PC-9 (cell line): ENCODE data around the gene DNTT. TPM values are rescaled to one million over a fixed set of nuclear protein-coding genes. Genes with fewer than 3 reads are reported as not detected.

Experiments
- BruUV-seq: library from RNA; stranded (reverse); fragments of 400-500 nt; replicated peaks from 2 replicates; lab custom pipeline; 2021; lab: Mats Ljungman, UMichigan
- CTCF ChIA-PET: fragments of 300-600 bp; sonication (Branson Sonifier 250); formaldehyde crosslinking; loops from one replicate; lab custom pipeline; 2022; ENCODE audit warnings: antibody characterized with exemption; lab: Charles Lee
- POLR2A ChIA-PET: fragments of 300-600 bp; sonication (Branson Sonifier 250); formaldehyde crosslinking; loops from one replicate; lab custom pipeline; 2022; ENCODE audit warnings: antibody characterized with exemption; ENCODE audit not compliant: unreplicated experiment; lab: Charles Lee
- DNase-seq, 2 experiments: peaks; one replicate each; pipeline versions ENCODE4 v3.0.0 to v3.0.0-alpha.2; 2015 to 2022; ENCODE audit warnings: mixed read lengths in 1 of 2
- H2AFZ ChIP-seq: fragments of 200-600 bp; sonication (generic); 2 replicates; pipeline ENCODE4 v1.8.1; 2017; ENCODE audit warnings: antibody characterized with exemption
- H3F3A ChIP-seq: fragments of 200-600 bp; sonication (generic); 2 replicates; pipeline ENCODE4 v1.8.1; 2017; ENCODE audit warnings: antibody characterized with exemption, mild to moderate bottlenecking, low read depth; ENCODE audit not compliant: insufficient read depth
- H3K27ac ChIP-seq: fragments of 200-600 bp; sonication (generic); 2 replicates; pipeline ENCODE4 v1.6.1; 2016; ENCODE audit warnings: mixed run types
- H3K27me3 ChIP-seq: fragments of 200-600 bp; sonication (generic); 2 replicates; pipeline ENCODE4 v1.6.1; 2016; ENCODE audit warnings: low read depth, mixed run types; ENCODE audit not compliant: insufficient read depth
- H3K36me3 ChIP-seq: fragments of 200-600 bp; sonication (generic); 2 replicates; pipeline ENCODE4 v1.6.1; 2016; ENCODE audit warnings: low read depth, mixed run types
- H3K4me1 ChIP-seq: fragments of 200-600 bp; sonication (generic); replicated peaks from 2 replicates; pipeline ENCODE4 v1.6.1; 2016; ENCODE audit warnings: mixed run types; ENCODE audit not compliant: insufficient read depth
- H3K4me2 ChIP-seq: fragments of 200-600 bp; sonication (generic); 2 replicates; pipeline ENCODE4 v1.6.1; 2017; ENCODE audit warnings: mixed run types
- H3K4me3 ChIP-seq: fragments of 200-600 bp; sonication (generic); 2 replicates; pipeline ENCODE4 v1.6.1; 2016; ENCODE audit warnings: mixed run types
- H3K79me2 ChIP-seq: fragments of 200-600 bp; sonication (generic); 2 replicates; pipeline ENCODE4 v1.6.1; 2017; ENCODE audit warnings: low read depth, mixed run types
- H3K9me2 ChIP-seq: fragments of 200-600 bp; sonication (generic); 2 replicates; pipeline ENCODE4 v1.8.1; 2017; ENCODE audit warnings: mild to moderate bottlenecking; ENCODE audit not compliant: insufficient read depth
- H3K9me3 ChIP-seq: fragments of 200-600 bp; sonication (generic); 2 replicates; pipeline ENCODE4 v1.8.1; 2016; ENCODE audit warnings: low read depth; ENCODE audit not compliant: insufficient read depth
- H4K20me1 ChIP-seq: fragments of 200-600 bp; sonication (generic); 2 replicates; pipeline ENCODE4 v1.8.1; 2017; ENCODE audit not compliant: insufficient read depth
- CTCF ChIP-seq: fragments of 200-600 bp; sonication (generic); conservative IDR thresholded peaks from 2 replicates; pipeline ENCODE4 v1.6.1; 2017; ENCODE audit warnings: mixed run types, antibody characterized with exemption, mild to moderate bottlenecking, moderate library complexity
- EZH2 ChIP-seq: fragments of 200-600 bp; sonication (generic); IDR thresholded peaks from 2 replicates; pipeline ENCODE4 v1.8.0; 2017; ENCODE audit warnings: antibody characterized with exemption, low read depth
- intact Hi-C: fragments of 100-400 bp; cut with micrococcal nuclease; formaldehyde crosslinking; loops from one replicate; pipeline ENCODE4 v1.10.0; 2022; ENCODE audit not compliant: unreplicated experiment
- total RNA-seq: library from RNA; stranded (reverse); gene quantifications from 2 replicates; pipeline ENCODE4 v1.2.3, GENCODE V29; 2021

DNTT gene
- total RNA-seq, 1 experiment from 2014 or later, result not detected

GRCh38 chr10:96369890-96370583 lies 65.8 kb downstream of the DNTT start:
- ChIA-PET POLR2A (no interaction called here), CTCF (interaction anchor here (0.5 kb wide), 2 partner anchors 180 to 855 kb away, joined by 3 to 4 read pairs; no protein-coding TSS in a partner anchor)
- Histone ChIP-seq H3K27me3 (no peaks in the 10 kb centered on the region), H3K4me3 (peak overlapping the region; percentile 35; the same call in 1 of the 2 replicates), H4K20me1 (no peaks in the 10 kb centered on the region), H3K4me1 (peaks cover 17% of the 10 kb centered on the region; the same call in 1 of the 2 replicates), H3K4me2 (peak overlapping the region; percentile 70), H2AFZ (peak overlapping the region; percentile 70; the same call in 1 of the 2 replicates), H3K79me2 (no peaks in the 10 kb centered on the region), H3K9me2 (no peaks in the 10 kb centered on the region), H3K36me3 (no peaks in the 10 kb centered on the region), H3F3A (no peaks in the 10 kb centered on the region), H3K9me3 (no peaks in the 10 kb centered on the region), H3K27ac (no peak overlapping the region)
- BruUV-seq, result no TSS peak
- TF ChIP-seq EZH2 (no peak), CTCF (no peak)
- intact Hi-C loops, result loop anchor here (1.0 to 2.0 kb wide), 2 partner anchors 141 to 841 kb away; no protein-coding TSS in a partner anchor
- DNase-seq, result peak; percentile 43 to 65

- Histone ChIP-seq H3K27ac (no peak overlapping the region), H4K20me1 (no peaks in the 10 kb centered on the region), H3K27me3 (no peaks in the 10 kb centered on the region), H3K4me2 (peak overlapping the region; percentile 70), H3K4me3 (peak overlapping the region; percentile 35; the same call in 1 of the 2 replicates), H3K79me2 (no peaks in the 10 kb centered on the region), H2AFZ (no peak overlapping the region), H3F3A (no peaks in the 10 kb centered on the region), H3K4me1 (peaks cover 17% of the 10 kb centered on the region; the same call in 1 of the 2 replicates), H3K9me2 (no peaks in the 10 kb centered on the region), H3K9me3 (no peaks in the 10 kb centered on the region), H3K36me3 (no peaks in the 10 kb centered on the region)
- CTCF ChIA-PET, result interaction anchor here (0.5 to 0.7 kb wide), 3 partner anchors 23 to 855 kb away, joined by 3 to 4 read pairs (median 4); no protein-coding TSS in a partner anchor
- no peak for TF ChIP-seq EZH2
- TF ChIP-seq CTCF, result peak; percentile 83
- intact Hi-C loops, result loop anchor here (1.0 to 2.0 kb wide), 2 partner anchors 141 to 840 kb away; no protein-coding TSS in a partner anchor
- peak in 1 of 2 experiments; percentile 44 for DNase-seq
- BruUV-seq, result no TSS peak
- POLR2A ChIA-PET, result no interaction called here
These were observed 66.4 kb downstream of the DNTT start for GRCh38 chr10:96370584-96371157.

GRCh38 chr10:96371356-96371755 lies 67.1 kb downstream of the DNTT start:
- Histone ChIP-seq H3K4me1 (peaks cover 14% of the 10 kb centered on the region; the same call in 1 of the 2 replicates), H3K79me2 (no peaks in the 10 kb centered on the region), H3F3A (no peaks in the 10 kb centered on the region), H3K27me3 (no peaks in the 10 kb centered on the region), H2AFZ (no peak overlapping the region), H4K20me1 (no peaks in the 10 kb centered on the region), H3K4me2 (no peak overlapping the region), H3K9me2 (no peaks in the 10 kb centered on the region), H3K27ac (no peak overlapping the region), H3K36me3 (no peaks in the 10 kb centered on the region), H3K4me3 (no peak overlapping the region), H3K9me3 (no peaks in the 10 kb centered on the region)
- ChIA-PET POLR2A (no interaction called here), CTCF (interaction anchor here (0.7 kb wide), 2 partner anchors 22 to 145 kb away, joined by 4 to 15 read pairs; no protein-coding TSS in a partner anchor)
- TF ChIP-seq EZH2, result no peak
- TF ChIP-seq CTCF, result no peak
- no TSS peak for BruUV-seq
- DNase-seq, result no peak
- intact Hi-C loops, result loop anchor here (2.0 kb wide), 1 partner anchor 839 kb away; no protein-coding TSS in a partner anchor
